NCI-H2171 treated with DMSO at 0.1 percent for 48 hours (cell line): ENCODE measurements around the gene C19orf73.
"Not testable (repeated sequence)": the region's sequence is repeated elsewhere in the genome, so short reads cannot be mapped to it uniquely, and the experiment has no call there.

Source experiments
- DNase-seq: peaks from one replicate; lab custom pipeline; 2025; lab: John Stamatoyannopoulos, UW

The C19orf73 gene

DNA sequence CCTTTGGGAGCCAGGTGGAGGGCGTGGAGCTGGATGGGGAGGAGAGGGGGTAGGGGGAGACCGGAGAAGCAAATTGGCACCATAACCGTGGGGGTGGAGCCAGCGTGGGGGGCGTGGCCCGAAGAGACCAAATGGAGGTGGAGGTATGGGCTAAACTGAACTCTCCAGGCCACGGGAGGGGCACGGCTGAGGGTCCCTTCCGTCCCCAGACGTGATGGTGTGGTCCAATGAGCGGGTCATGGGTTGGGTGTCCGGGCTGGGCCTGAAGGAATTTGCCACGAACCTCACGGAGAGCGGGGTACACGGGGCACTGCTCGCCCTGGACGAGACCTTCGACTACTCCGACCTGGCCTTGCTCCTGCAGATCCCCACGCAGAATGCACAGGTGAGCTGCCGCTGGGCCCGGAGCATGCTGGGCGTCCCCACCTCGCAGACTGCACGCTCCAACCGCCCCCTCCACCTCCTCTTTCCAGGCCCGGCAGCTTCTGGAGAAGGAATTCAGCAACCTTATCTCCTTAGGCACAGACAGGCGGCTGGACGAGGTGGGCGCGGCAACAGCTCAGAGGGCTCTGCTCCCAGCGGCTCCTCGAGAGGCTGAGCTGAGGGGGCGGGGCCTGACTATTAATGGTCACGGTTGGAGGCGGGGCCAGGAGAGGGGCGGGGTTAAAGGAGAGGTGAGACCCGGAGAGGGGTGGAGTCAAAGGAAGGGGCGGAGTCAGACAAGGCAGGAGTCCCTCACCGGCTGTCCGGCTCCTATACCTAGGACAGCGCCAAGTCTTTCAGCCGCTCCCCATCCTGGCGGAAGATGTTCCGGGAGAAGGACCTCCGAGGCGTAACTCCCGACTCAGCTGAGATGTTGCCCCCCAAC, 30.1 kb upstream of the C19orf73 start:
- DNase-seq, result peak; percentile 96

DNA sequence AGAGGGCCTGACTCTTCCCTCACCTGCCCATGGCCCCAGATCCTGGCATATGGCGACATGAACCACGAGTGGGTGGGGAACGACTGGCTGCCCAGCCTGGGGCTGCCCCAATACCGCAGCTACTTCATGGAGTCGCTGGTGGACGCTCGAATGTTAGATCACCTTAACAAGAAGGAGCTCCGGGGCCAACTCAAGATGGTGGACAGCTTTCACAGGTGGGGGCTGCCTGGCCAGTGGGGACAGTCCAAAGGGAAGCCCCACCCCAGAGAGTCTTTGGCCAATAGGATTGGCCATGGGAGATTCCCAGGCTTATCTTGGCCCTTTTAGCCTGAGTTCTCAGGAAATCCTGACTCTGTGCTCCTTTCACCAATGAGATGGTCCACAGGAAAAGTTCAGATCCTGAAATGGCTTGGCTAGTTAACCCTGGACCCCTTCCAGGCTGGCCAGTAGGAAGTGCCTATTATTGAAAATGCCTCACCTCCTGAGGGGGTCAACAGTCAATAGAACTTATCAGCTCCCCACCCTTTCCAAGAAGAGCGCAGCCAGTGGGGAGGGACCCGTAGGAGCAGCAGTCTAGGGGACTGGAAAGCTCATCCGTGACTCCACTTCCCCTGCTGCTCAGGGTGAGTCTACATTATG, 29.2 kb upstream of the C19orf73 start:
- DNase-seq, result no peak

DNA sequence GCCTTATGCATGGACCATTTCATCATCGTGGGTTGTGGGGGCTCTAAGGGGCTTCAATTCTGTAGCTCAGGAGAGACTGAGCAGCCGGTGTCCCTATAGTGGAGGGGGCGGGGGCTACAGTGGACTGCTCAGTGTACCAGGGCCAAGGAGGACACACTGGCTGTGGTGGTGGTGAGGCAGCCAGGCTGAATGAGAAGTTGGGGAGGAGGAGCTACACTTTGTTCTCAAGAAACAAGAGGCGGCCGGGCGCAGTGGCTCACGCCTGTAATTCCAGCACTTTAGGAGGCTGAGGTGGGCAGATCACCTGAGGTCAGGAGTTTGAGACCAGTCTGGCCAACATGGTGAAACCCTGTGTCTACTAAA, 27.4 kb upstream of the C19orf73 start:
- not testable (repeated sequence) for DNase-seq

DNA sequence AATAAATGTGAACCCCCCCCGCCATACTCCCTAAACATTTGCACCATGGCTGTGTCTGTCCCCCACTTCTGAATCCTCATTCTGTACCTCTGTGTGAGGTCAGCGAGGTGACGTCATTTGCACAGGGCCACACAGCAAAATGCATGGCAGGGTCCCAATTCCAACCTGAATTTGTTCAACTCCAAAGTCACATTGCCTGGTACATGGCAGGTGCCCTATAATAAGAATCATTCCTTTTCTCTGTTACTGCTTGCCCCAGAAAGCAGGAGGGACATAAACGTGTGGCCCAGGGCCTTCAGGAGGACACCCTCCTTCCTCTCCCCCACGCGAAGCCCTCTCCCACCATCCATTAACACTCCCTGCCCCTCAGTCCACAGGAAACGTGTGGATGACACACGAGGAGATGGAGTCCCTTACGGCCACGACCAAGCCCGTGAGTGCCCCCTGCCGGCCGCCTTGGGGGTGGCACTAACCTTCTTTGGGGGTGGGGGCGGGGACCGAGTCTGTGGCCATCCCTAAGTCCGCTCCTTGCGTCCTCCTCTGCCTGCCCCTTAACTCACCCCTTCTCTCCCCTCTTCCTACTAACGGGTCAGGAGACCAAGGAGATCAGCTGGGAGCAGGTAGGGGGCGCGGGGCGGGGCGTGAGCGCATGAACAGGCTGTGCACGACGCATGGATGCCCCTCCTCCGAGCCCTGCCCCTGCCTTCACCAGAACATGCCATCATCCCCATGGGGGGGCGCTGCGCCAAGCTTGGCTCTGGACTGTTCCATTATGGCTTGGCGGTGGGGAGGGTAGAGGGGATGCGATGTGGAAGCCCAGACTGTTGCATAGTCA, 26.8 kb upstream of the C19orf73 start:
- no peak for DNase-seq

DNA sequence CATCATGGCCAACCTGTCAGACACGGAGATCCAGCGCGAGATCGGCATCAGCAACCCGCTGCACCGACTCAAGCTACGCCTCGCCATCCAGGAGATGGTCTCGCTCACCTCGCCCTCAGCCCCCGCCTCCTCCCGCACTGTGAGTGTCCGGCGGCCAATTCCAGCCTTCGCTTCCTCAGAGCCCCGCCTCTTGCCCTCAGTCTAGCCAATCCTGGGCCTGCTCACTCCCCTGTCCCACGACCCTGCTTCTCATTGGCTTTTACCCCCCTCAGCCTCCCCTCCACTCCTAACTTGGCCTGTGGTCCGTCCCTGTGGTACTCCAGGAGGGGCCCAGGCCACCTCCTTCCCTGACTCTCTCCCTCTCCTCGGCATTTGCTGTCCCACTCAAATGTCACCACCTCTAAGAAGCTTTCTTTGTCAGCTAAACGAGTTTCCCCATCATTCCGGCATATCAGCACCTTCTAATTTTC, 24.0 kb upstream of the C19orf73 start:
- DNase-seq, result peak; percentile 59

DNA sequence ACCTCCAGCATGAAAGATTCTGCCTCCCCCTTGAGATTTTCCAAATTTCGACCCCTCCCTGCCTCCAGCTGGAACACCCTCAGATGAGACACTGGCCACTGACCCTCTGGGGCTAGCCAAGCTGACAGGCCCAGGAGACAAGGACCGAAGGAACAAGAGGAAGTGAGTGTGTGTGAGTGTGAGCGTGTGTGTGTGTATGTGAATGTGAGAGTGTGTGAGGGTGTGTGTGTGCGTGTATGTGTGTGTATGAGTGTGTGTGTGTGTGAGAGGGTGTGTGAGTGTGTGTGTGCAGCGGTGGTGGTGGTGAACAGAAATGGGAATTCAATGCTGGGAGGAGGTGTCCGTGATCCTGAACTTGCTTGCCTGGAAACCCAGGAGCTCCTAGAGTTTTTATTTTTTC, 22.4 kb upstream of the C19orf73 start:
- DNase-seq, result no peak

DNA sequence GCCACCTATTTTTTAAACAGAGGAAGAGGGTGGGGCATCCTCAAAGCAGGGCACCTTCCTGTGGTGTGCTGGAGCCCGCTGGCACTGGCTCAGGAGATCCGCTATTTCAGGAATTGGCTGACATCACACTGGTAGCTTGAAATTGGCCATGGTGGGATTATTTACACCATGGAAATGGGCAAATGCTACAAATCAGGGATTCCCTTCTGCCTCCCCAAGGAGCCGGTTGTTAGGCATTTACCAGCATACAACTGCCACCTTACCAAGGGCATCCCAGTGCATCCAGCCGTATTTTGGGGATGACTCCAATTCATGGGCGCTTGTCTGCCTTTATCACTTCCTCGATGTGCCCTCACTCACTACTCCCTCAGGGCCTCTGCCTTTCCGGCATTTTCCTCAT, 22.0 kb upstream of the C19orf73 start:
- DNase-seq, result no peak

DNA sequence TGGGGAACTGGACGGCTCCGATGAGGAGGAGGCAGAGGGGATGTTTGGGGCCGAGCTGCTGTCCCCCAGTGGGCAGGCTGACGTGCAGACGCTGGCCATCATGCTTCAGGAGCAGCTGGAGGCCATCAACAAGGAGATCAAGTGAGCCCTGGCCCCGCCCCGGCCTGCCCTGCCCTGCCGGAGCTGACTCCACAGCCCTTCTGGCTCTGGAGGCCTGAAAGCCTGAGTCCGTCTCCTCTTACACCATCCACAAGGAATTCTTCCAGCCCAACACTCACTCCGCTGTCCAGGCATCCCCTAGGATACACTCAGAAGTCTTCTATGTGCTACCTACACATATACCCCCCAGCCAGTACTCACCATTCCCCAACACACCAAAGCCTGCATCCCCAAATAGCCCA, 17.8 kb upstream of the C19orf73 start:
- DNase-seq, result no peak

DNA sequence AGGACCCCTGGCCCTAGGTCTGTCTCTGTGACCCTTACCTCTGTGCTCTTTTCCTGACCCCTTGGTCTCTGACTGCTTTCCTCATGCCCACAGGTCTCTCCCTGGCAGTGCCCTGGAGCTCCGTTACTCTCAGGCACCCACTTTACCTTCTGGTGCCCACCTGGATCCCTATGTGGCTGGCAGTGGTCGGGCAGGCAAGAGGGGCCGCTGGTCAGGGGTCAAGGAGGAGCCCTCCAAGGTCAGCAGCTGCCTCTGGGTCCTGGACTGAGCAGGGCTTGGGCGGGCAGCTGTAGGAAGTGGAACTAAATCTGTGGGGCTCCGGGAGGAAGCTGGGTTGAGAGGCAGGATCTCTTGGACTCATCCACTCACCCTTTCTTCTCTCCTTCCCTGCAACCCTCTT, 16.7 kb upstream of the C19orf73 start:
- no peak for DNase-seq

DNA sequence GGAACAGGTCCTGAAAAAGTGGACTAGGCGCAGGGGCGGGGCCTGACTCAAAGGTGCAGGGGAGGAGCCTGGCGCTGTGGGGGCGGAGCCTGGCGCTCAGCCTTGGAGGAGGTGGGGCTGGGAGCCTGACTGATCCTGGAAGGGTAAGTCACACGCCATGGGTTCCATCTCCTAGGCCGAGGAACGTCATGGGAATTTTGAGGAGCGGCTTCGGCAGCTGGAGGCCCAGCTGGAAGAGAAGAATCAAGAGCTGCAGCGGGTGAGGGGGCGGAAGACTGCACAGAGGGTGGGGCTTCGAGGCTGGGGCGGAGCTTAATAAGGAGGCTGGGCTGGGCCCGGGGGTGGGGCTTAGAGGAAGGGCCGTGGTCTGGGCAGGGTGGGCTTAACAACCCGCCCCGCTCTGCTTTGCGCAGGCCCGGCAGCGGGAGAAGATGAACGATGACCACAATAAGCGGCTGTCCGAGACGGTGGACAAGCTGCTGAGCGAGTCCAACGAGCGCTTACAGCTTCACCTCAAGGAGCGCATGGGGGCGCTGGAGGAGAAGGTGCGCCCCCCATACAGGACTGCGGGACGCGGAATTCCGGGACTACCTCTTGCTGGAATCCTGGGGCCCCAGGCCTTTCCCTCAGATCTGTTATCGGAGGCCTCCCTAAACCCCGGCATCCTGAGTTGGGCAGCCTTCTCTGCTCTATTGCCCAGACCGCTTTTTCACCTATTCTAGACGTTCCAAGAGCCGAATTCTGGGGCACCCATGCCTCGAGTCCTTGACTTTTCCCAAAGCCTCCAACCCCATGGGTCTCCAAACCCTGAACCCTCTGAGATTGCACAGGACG, 14.9 kb upstream of the C19orf73 start:
- DNase-seq, result no peak

DNA sequence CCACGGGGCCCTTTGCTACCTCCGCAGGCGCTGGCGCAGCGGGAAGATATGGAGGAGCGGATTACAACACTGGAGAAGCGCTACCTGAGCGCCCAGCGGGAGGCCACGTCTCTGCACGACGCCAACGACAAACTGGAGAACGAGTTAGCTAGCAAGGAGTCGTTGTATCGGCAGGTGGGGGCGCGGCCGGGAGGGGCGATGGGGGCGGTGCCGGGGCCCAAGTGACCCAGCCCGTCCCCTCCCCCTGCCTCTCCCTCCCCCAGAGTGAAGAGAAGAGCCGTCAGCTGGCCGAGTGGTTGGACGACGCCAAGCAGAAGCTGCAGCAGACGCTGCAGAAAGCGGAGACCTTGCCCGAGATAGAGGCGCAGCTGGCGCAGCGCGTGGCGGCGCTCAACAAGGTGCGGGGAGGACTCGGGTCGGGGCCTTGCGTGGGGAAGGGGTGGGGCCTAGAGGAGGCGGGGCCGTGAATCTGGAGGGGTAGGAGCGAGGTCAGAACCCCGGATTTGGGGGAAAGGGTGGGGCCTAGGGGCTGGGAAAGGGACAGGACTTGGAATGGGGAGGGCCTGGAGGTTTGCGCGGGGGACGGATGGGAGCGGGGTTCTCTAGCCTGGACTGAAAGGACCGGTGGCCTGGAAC, 14.1 kb upstream of the C19orf73 start:
- DNase-seq, result no peak

DNA sequence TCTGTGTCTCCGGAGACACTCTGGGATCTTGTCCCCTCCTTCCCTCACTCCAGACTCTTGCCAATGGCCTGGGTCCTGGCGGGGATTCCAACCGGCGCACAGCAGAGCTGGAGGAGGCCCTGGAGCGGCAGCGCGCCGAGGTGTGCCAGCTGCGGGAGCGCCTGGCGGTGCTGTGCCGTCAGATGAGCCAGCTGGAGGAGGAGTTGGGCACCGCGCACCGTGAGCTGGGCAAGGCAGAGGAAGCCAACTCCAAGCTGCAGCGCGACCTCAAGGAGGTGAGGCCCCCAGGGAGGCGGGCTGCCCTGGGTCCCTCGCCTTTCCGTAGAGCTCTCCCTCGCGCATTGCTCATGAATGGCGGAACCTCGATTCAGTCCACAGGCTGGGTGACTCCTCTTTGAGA, 11.4 kb upstream of the C19orf73 start:
- DNase-seq, result no peak

DNA sequence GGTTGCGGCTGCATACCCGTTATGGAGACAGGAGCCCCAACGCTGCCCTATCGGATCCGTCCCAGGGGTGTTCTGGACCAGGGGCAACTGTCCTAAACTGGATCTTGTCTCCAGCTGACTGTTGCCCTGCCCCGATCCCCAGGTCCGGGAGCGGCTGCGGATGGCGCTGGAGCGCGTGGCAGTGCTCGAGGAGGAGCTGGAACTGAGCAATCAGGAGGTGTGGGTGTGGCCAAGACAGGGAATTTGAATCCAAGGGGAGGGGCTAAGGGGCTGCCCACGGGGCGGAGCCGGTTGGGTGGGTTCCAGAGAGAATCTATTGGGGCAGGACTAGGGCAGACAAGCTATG, 10.3 kb upstream of the C19orf73 start:
- no peak for DNase-seq

DNA sequence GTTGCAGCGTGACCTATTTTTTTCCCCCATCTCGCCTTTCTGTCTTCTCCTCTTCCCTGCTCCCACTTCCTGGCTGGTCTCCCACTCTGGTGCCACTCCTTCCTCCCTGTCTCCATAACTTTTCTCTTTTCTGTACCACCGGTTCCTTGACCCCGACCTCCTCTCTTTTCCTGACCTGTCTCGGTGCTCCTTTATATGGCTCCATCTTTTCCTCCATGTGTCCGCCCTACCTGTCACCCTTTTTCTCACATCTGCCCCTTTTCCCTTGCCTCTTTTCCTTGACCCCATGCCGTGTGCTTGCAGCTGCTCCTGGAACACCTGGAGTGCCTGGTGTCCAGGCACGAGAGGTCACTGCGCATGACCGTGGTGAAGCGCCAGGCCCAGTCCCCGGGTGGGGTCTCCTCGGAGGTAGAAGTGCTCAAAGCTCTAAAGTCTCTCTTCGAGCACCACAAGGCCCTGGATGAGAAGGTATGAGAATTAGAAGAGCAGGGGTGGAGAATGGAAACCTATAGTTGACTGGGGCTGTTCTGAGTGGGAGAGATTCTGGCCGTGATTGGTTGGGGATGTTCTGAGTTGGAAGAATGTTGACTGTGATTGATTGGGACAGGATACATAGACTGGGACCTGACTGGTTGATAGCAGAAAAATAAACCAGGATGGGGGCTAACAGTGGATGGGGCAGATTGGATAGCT, 9.7 kb upstream of the C19orf73 start:
- DNase-seq, result no peak

DNA sequence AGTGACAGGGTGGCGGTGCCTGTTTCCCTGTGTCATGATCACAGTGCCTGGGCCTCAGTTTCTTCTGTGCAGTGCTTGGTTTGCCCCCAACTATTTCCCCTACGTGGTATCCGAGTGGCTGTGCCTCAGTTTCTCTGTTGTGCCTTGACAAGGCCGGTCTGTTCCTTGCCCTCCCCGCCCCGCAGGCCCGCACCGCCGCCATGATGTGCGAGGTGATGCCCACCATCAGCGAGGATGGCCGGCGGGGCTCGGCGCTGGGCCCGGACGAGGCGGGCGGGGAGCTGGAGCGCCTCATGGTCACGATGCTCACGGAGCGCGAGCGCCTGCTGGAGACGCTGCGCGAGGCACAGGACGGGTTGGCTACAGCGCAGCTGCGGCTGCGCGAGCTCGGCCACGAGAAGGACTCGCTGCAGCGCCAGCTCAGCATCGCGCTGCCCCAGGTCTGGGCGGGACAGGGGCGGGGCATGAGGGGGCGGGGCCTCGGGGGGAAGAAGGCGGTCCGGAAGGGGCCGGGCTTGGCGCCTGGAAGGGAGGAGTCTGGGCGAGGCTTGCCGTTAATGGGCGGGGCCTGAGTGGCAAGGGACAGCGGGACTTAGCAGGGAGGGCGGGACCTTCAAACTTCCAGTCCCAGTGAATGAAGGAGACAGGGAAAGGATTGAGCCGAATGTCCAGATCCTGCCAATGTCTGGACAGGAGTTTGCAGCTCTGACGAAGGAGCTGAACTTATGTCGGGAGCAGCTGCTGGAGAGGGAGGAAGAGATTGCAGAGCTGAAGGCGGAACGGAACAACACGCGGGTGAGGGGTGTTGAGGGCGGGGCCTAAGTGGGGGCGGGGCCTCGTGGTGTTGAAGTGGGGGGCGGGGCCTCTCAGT, 9.0 kb upstream of the C19orf73 start:
- DNase-seq, result peak; percentile 93

DNA sequence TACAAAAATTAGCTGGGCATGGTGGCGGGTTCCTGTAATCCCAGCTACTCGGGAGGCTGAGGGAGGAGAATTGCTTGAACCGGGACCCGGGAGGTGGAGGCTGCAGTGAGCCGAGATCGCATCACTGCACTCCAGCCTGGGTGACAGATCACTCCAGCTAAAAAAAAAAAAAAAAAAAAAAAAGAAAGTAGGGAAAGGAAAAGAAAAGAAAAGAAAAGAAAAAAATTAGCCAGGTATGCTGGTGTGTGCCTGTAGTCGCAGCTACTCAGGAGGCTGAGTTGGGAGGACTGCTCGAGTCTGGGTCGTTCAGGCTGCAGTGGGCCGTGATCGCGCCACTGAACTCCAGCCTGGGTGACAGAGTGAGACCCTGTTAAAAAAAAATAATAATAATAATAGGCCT, 8.3 kb upstream of the C19orf73 start:
- not testable (repeated sequence) for DNase-seq

DNA sequence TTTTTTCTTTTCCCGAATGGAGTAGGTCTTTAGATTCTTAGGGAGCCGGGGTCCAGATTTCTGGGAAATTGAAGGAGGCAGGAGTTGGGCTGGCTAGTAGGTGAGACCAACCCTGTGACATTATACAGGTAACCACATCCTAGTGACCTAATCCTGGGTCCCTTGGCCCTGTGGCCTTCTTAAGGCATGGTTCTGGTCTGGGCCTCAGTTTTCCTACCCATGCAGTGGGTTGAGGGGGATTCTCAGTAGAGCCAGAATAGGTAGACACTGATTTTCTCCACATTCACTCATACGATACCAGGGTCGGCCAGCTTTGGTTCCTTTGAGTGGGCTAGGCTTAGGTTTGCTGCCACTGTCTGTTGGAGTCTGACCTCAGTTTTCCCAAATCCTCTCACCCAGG, 7.6 kb upstream of the C19orf73 start:
- DNase-seq, result no peak

DNA sequence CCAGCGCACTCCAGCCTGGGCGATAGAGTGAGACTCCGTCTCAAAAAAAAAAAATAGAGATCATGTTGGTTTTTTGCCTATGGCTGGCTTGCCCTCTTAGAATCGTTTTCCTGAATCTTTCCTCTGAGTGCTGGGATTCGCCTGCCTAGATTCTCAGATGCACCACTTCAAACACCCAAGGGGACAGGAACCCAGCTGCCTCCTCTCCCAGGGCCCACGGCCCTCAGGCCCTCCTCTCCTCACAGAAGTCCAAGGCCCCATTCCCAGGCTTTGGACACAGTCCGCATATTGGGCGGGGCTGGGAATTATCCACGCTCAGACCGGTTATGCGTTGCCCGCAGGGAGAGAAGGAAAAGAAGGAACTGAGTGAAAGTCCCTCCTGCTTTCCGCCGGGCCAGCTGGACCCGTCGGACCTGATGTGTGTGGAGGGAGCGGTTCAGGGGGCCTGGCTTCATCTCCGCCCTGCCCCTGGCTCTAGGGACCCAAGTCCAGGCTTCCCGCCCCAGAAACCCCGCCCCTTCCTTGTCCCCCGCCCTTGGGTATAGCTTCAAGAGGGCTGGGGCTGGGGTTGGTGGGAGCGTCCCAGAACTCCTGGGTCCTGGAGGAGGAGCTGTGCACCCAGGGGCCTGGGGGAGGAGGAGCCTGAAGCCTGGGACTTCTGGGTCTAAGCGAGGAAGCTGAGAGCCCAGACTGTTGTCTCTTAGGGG, 6.2 kb upstream of the C19orf73 start:
- DNase-seq, result no peak

DNA sequence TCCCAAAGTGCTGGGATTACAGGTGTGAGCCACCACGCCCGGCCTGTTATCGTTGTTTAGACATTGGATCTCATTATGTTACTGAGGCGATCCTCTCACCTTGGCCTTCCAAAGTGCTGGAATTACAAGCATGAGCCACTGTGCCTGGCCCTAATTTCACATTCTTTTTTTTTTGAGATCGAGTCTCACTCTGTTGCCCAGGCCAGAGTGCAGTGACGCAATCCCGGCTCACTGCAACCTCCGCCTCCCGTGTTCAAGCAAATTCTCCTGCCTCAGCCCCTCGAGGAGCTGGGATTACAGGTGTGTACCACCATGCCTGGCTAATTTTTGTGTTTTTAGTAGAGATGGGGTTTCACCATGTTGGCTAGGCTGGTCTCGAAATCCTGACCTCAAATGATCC, 4.3 kb upstream of the C19orf73 start:
- not testable (repeated sequence) for DNase-seq
